K562 (cell line): ENCODE results near the gene SHISA9. TPM values are rescaled to one million over a fixed set of nuclear protein-coding genes. Genes with fewer than 3 reads are reported as not detected.

ENCODE experiments used
- ATAC-seq: fragments of 200-7000 bp; cut with Tn5 transposase; 3 replicates; pipeline ENCODE4 v1.9.1; 2020; ENCODE audit warnings: moderate library complexity
- BruUV-seq: library from RNA; stranded (reverse); fragments of 400-500 nt; replicated peaks from 2 replicates; lab custom pipeline; 2021; lab: Mats Ljungman, UMichigan
- CTCF ChIA-PET: fragments of 300-600 bp; formaldehyde crosslinking; extraction: SDS; loops from one replicate; lab custom pipeline; 2021; ENCODE audit warnings: low intra/inter-chr PET ratio; lab: Yijun Ruan, JAX
- POLR2A ChIA-PET: fragments of 300-600, 350-650 bp; sonication (Branson Sonifier 250); formaldehyde crosslinking; extraction: SDS; loops from one replicate; lab custom pipeline; 2021; ENCODE audit warnings: antibody characterized with exemption, inconsistent platforms; lab: Yijun Ruan, JAX
- DNase-seq, 4 experiments: peaks; one replicate each; pipeline versions ENCODE4 v3.0.0 to v3.0.0-alpha.2; 2011 to 2018; ENCODE audit warnings: low spot score in 3 of 4, mixed read lengths in 3 of 4; ENCODE audit errors: extremely low read depth in 1 of 4
- FAIRE-seq: peaks from 2 replicates; lab custom pipeline; 2011; peaks lifted over from hg19 to GRCh38; lab: Jason Lieb, UNC
- H2AFZ ChIP-seq: 2 replicates; pipeline ENCODE4 v1.6.0; 2011; ENCODE audit warnings: low read depth, low read length, control low read depth, inconsistent platforms
- H3K27ac ChIP-seq: fragments of 200-600 bp; 3 replicates; pipeline ENCODE4 v1.8.0; 2011; ENCODE audit warnings: low read depth, mild to moderate bottlenecking, control low read depth, inconsistent platforms, low read length, moderate library complexity, mixed read lengths; ENCODE audit errors: extremely low read depth
- H3K27me3 ChIP-seq, 2 experiments: fragments of 300-600 bp in 1 of 2; 2 replicates in 1 of 2; 3 replicates in 1 of 2; pipeline versions ENCODE4 v1.6.0 to v1.8.0; 2011; ENCODE audit warnings: inconsistent platforms in 2 of 2, low read length in 2 of 2, mild to moderate bottlenecking in 1 of 2, mixed read lengths in 1 of 2, moderate library complexity in 1 of 2; ENCODE audit not compliant: control insufficient read depth in 2 of 2, insufficient read depth in 2 of 2
- H3K36me3 ChIP-seq: fragments of 300-600 bp; 3 replicates; pipeline ENCODE4 v1.8.0; 2011; ENCODE audit warnings: mild to moderate bottlenecking, low read length, inconsistent platforms; ENCODE audit not compliant: control insufficient read depth, insufficient read depth
- H3K4me1 ChIP-seq, 2 experiments: fragments of 200-600 bp in 1 of 2; replicated peaks in 1 of 2; 2 replicates in 1 of 2; 3 replicates in 1 of 2; pipeline versions ENCODE4 v1.5.1 to v1.8.0; 2011; ENCODE audit warnings: inconsistent platforms in 2 of 2, low read length in 2 of 2, mild to moderate bottlenecking in 1 of 2, mixed read lengths in 1 of 2, moderate library complexity in 1 of 2; ENCODE audit not compliant: control insufficient read depth in 2 of 2, insufficient read depth in 2 of 2
- H3K4me2 ChIP-seq: 2 replicates; pipeline ENCODE4 v1.6.1; 2011; ENCODE audit warnings: low read length, control low read depth, inconsistent platforms, mixed read lengths; ENCODE audit not compliant: insufficient read depth
- H3K4me3 ChIP-seq: fragments of 200-600 bp; sonication (generic), shearing (Covaris generic); 2 replicates; pipeline ENCODE4 v1.5.1; 2016; ENCODE audit warnings: control low read depth, inconsistent platforms
- H3K79me2 ChIP-seq: fragments of 200-600 bp; 3 replicates; pipeline ENCODE4 v1.8.0; 2011; ENCODE audit warnings: low read length, inconsistent platforms; ENCODE audit not compliant: control insufficient read depth, insufficient read depth
- H3K9ac ChIP-seq, 2 experiments: 2 replicates each; pipeline versions ENCODE4 v1.6.0 to v1.6.1; 2011; ENCODE audit warnings: low read depth in 2 of 2, low read length in 2 of 2, control low read depth in 1 of 2, inconsistent platforms in 1 of 2, mild to moderate bottlenecking in 1 of 2, mixed read lengths in 1 of 2; ENCODE audit not compliant: insufficient read depth in 1 of 2
- H3K9me1 ChIP-seq: one replicate; pipeline ENCODE4 v1.6.0; 2011; ENCODE audit warnings: inconsistent platforms, mild to moderate bottlenecking, low read length, moderate library complexity; ENCODE audit not compliant: control insufficient read depth, insufficient read depth
- H3K9me3 ChIP-seq: replicated peaks from 2 replicates; pipeline ENCODE4 v1.5.1; 2011; ENCODE audit warnings: low read depth, low read length, inconsistent platforms; ENCODE audit not compliant: control insufficient read depth, insufficient read depth
- H4K20me1 ChIP-seq: replicated peaks from 2 replicates; pipeline ENCODE4 v1.6.1; 2011; ENCODE audit warnings: low read length, inconsistent platforms, mixed read lengths; ENCODE audit not compliant: control insufficient read depth, insufficient read depth
- NCOR1 ChIP-seq: fragments of 450-650 bp; IDR thresholded peaks from 2 replicates; pipeline ENCODE4 v1.6.1; 2016; ENCODE audit warnings: mild to moderate bottlenecking, moderate library complexity
- ZFP1 ChIP-seq: fragments of 450-650 bp; formaldehyde crosslinking; IDR thresholded peaks from 2 replicates; pipeline ENCODE4 v1.4.0; 2020; ENCODE audit warnings: mild to moderate bottlenecking, mixed read lengths
- ZNF431 ChIP-seq: sonication (generic); formaldehyde crosslinking; IDR thresholded peaks from 2 replicates; pipeline ENCODE4 v1.8.0; 2022; ENCODE audit warnings: mild to moderate bottlenecking, missing genetic modification reagents
- ZNF655 ChIP-seq: fragments of 250-450 bp; sonication (Bioruptor Pico); IDR thresholded peaks from 2 replicates; pipeline ENCODE4 v1.5.0; 2021
- ZNF695 ChIP-seq: fragments of 450-650 bp; formaldehyde crosslinking; IDR thresholded peaks from 2 replicates; pipeline ENCODE4 v1.4.0; 2020; ENCODE audit warnings: mild to moderate bottlenecking, moderate library complexity
- WGBS: fragments of 100-300 bp; shearing (Covaris generic); methylation state at CpG from one replicate; pipeline ENCODE4 v1.1.6; 2016; ENCODE audit warnings: low coverage, mixed read lengths; ENCODE audit not compliant: insufficient coverage; ENCODE audit errors: missing lambda C conversion rate; 5-methylcytosine and 5-hydroxymethylcytosine counted together
- in situ Hi-C: fragments of 300-500 bp; cut with MboI; formaldehyde crosslinking; loops from 4 replicates; pipeline ENCODE4 v1.15.0; 2018; ENCODE audit warnings: inconsistent platforms, mixed read lengths
- intact Hi-C: fragments of 100-400 bp; cut with micrococcal nuclease; formaldehyde crosslinking; loops from 2 replicates; pipeline ENCODE4 v1.14.2; 2022
- polyA plus RNA-seq, 8 experiments: library from polyadenylated mRNA; depleted of rRNA in 4 of 8; stranded (reverse) in 5 of 8; unstranded in 3 of 8; fragments of >200 nt; fragmentation: Nextera tagmentation in 2 of 8; fragmentation: Illumina TruSeq in 1 of 8; extraction: Ambion mirVana in 2 of 8; extraction: Trizol in 1 of 8; gene quantifications; 2 replicates each; pipeline versions ENCODE4 v1.2.1 to v1.2.3, GENCODE V29; 2011 to 2014; ENCODE audit warnings: inconsistent platforms in 1 of 8, missing spikeins in 1 of 8
- total RNA-seq, 7 experiments: library from RNA; depleted of rRNA in 6 of 7; stranded (reverse); fragments of >200 nt in 6 of 7; fragmentation: Illumina TruSeq in 2 of 7; extraction: Trizol in 2 of 7; gene quantifications; 2 replicates each; pipeline versions ENCODE4 v1.2.1 to v1.2.3, GENCODE V29; 2011 to 2021; ENCODE audit warnings: low replicate concordance in 1 of 7
- TF ChIP-seq, protein P1 (sequence below): sonication (generic); formaldehyde crosslinking; IDR thresholded peaks from 2 replicates; pipeline ENCODE4 v1.8.1; 2023; ENCODE audit warnings: mild to moderate bottlenecking, missing genetic modification reagents

Gene SHISA9
- total and polyA plus RNA-seq, 9 of the 15 experiments (the other 6 are each of a cell fraction or from before 2014, with no cell fraction given), result under 0.01 to 0.16 (median 0.01) TPM; not detected in 6

- Histone ChIP-seq H3K27ac (no peak overlapping the region), H3K9me1 (no peaks in the 10 kb centered on the region), H3K4me2 (no peak overlapping the region), H3K36me3 (no peaks in the 10 kb centered on the region), H4K20me1 (no peaks in the 10 kb centered on the region), H3K4me1 (no peaks in the 10 kb centered on the region), H3K79me2 (no peaks in the 10 kb centered on the region), H3K4me3 (no peak overlapping the region), H3K27me3 (no peaks in the 10 kb centered on the region), H2AFZ (no peak overlapping the region), H3K9me3 (no peaks in the 10 kb centered on the region), H3K9ac (no peak overlapping the region)
- ChIA-PET CTCF (no interaction called here), POLR2A (no interaction called here)
- no peak for DNase-seq
- no peak for FAIRE-seq
- in situ Hi-C loops, result no loop called here
- TF ChIP-seq ZNF655 (CRISPR knock-in tag), result no peak
- no peak for TF ChIP-seq ZNF431 (CRISPR knock-in tag)
- TF ChIP-seq NCOR1, result no peak
- no peak for TF ChIP-seq ZFP1 (CRISPR knock-in tag)
- TF ChIP-seq, protein P1, sequence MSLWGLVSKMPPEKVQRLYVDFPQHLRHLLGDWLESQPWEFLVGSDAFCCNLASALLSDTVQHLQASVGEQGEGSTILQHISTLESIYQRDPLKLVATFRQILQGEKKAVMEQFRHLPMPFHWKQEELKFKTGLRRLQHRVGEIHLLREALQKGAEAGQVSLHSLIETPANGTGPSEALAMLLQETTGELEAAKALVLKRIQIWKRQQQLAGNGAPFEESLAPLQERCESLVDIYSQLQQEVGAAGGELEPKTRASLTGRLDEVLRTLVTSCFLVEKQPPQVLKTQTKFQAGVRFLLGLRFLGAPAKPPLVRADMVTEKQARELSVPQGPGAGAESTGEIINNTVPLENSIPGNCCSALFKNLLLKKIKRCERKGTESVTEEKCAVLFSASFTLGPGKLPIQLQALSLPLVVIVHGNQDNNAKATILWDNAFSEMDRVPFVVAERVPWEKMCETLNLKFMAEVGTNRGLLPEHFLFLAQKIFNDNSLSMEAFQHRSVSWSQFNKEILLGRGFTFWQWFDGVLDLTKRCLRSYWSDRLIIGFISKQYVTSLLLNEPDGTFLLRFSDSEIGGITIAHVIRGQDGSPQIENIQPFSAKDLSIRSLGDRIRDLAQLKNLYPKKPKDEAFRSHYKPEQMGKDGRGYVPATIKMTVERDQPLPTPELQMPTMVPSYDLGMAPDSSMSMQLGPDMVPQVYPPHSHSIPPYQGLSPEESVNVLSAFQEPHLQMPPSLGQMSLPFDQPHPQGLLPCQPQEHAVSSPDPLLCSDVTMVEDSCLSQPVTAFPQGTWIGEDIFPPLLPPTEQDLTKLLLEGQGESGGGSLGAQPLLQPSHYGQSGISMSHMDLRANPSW, result no peak
- TF ChIP-seq ZNF695 (CRISPR knock-in tag), result no peak
- no peak for ATAC-seq
- BruUV-seq, result no TSS peak
- WGBS, result 0% methylated on average over 2 of the region's 2 CpGs
- intact Hi-C loops, result no loop called here
Observed at GRCh38 chr16:13155377-13155776, 254.0 kb downstream of the SHISA9 start.
